ENCODE data around the gene ANO9.

Gene ANO9, protein sequence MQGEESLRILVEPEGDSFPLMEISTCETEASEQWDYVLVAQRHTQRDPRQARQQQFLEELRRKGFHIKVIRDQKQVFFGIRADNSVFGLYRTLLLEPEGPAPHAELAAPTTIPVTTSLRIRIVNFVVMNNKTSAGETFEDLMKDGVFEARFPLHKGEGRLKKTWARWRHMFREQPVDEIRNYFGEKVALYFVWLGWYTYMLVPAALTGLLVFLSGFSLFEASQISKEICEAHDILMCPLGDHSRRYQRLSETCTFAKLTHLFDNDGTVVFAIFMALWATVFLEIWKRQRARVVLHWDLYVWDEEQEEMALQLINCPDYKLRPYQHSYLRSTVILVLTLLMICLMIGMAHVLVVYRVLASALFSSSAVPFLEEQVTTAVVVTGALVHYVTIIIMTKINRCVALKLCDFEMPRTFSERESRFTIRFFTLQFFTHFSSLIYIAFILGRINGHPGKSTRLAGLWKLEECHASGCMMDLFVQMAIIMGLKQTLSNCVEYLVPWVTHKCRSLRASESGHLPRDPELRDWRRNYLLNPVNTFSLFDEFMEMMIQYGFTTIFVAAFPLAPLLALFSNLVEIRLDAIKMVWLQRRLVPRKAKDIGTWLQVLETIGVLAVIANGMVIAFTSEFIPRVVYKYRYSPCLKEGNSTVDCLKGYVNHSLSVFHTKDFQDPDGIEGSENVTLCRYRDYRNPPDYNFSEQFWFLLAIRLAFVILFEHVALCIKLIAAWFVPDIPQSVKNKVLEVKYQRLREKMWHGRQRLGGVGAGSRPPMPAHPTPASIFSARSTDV

DNA sequence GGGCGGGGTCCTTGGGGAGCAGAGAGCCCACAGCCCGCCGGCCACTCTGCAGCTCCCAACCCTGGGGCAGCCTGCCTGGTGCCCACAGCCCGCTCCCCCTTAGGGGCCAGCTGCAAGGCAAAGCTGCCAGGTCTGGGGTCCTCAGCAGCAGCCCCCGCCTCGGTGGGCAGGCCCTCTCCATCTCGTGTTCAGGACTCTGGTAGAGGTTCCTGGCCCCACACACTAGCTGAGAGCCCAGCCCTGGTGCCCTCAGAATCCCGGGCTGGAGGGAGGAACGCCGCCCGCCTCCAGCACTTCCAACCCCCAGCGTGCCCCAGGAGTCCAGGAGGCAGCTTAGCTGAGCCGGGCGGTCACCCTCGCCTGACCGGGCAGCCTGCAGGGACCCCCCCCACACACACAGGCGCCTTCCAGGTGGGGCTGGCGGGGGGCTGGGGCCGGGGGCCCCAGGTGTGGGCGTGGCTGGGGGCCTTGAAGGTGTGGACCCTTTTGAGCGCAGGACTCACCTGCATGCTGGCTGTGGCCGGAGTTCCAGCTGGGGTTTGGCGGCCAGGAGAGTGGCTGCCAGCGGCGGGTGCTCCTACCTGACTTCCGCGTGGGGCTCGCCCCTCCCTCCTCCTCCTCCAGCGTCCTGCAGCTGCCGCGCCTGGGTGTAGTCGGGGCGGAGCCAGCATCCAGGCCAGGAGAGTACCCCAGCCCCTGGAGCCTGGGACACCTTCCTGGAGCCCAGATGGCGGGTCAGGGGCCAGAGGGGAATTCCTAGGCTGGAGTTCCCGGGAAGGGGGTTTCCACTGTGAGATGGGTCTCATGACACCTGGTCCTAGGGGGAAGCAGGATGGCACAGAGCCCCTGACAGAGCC lies at the start of gene ANO9:
Gene ANO9, minus strand, starts transcription at position 594 of the 857 bp plus-strand sequence. Its CDS starts 85 bp downstream, at position 509.
- no peak within 1 kb of the TSS for H3K27ac ChIP-seq (ENCODE audit: low read depth, low read length)
- peaks cover 5% of the 10 kb centered on the region for H3K4me1 ChIP-seq (ENCODE audit: control insufficient read depth, insufficient read depth, low read length, unreplicated experiment)
- H3K36me3 ChIP-seq (ENCODE audit: insufficient read depth, low read length) = no peaks in the 10 kb centered on the region
- H2AFZ ChIP-seq (ENCODE audit: low read length, unreplicated experiment) = no peak within 1 kb of the TSS
- no peaks in the 10 kb centered on the region for H3K79me2 ChIP-seq (ENCODE audit: control insufficient read depth, insufficient read depth, low read length, unreplicated experiment)
- H3K27me3 ChIP-seq (ENCODE audit: insufficient read depth, low read length) = peaks cover 9% of the 10 kb centered on the region; the same call in 1 of the 2 replicates
- H3K4me3 ChIP-seq (ENCODE audit: low read depth, low read length) = no peak within 1 kb of the TSS

GRCh38 chr11:491358-491757 lies 49.5 kb upstream of the ANO9 start:
- H3K4me1 ChIP-seq (ENCODE audit: control insufficient read depth, insufficient read depth, low read length, unreplicated experiment) = no peaks in the 10 kb centered on the region
- no peak overlapping the region for H2AFZ ChIP-seq (ENCODE audit: low read length, unreplicated experiment)
- no peak overlapping the region for H3K4me3 ChIP-seq (ENCODE audit: low read depth, low read length)
- no peaks in the 10 kb centered on the region for H3K27me3 ChIP-seq (ENCODE audit: insufficient read depth, low read length)
- H3K36me3 ChIP-seq (ENCODE audit: insufficient read depth, low read length) = no peaks in the 10 kb centered on the region; the same call in 1 of the 2 replicates
- no peaks in the 10 kb centered on the region for H3K79me2 ChIP-seq (ENCODE audit: control insufficient read depth, insufficient read depth, low read length, unreplicated experiment)
- no peak overlapping the region for H3K27ac ChIP-seq (ENCODE audit: low read depth, low read length)

GRCh38 chr11:490930-491260 lies 49.1 kb upstream of the ANO9 start:
- Histone ChIP-seq H3K4me1 (ENCODE audit: control insufficient read depth, insufficient read depth, low read length, unreplicated experiment) (no peaks in the 10 kb centered on the region), H3K27me3 (ENCODE audit: insufficient read depth, low read length) (no peaks in the 10 kb centered on the region), H3K36me3 (ENCODE audit: insufficient read depth, low read length) (no peaks in the 10 kb centered on the region; the same call in 1 of the 2 replicates), H3K79me2 (ENCODE audit: control insufficient read depth, insufficient read depth, low read length, unreplicated experiment) (no peaks in the 10 kb centered on the region), H2AFZ (ENCODE audit: low read length, unreplicated experiment) (no peak overlapping the region), H3K27ac (ENCODE audit: low read depth, low read length) (no peak overlapping the region), H3K4me3 (ENCODE audit: low read depth, low read length) (no peak overlapping the region)

GRCh38 chr11:490186-490929 lies 48.5 kb upstream of the ANO9 start:
- no peaks in the 10 kb centered on the region for H3K79me2 ChIP-seq (ENCODE audit: control insufficient read depth, insufficient read depth, low read length, unreplicated experiment)
- no peak overlapping the region for H3K27ac ChIP-seq (ENCODE audit: low read depth, low read length)
- no peak overlapping the region for H2AFZ ChIP-seq (ENCODE audit: low read length, unreplicated experiment)
- H3K36me3 ChIP-seq (ENCODE audit: insufficient read depth, low read length) = no peaks in the 10 kb centered on the region; the same call in 1 of the 2 replicates
- no peaks in the 10 kb centered on the region for H3K4me1 ChIP-seq (ENCODE audit: control insufficient read depth, insufficient read depth, low read length, unreplicated experiment)
- H3K27me3 ChIP-seq (ENCODE audit: insufficient read depth, low read length) = no peaks in the 10 kb centered on the region
- no peak overlapping the region for H3K4me3 ChIP-seq (ENCODE audit: low read depth, low read length)

GRCh38 chr11:489610-490185 lies 47.9 kb upstream of the ANO9 start:
- H3K27ac ChIP-seq (ENCODE audit: low read depth, low read length) = no peak overlapping the region
- H3K4me1 ChIP-seq (ENCODE audit: control insufficient read depth, insufficient read depth, low read length, unreplicated experiment) = no peaks in the 10 kb centered on the region
- H3K27me3 ChIP-seq (ENCODE audit: insufficient read depth, low read length) = no peaks in the 10 kb centered on the region
- no peak overlapping the region for H3K4me3 ChIP-seq (ENCODE audit: low read depth, low read length)
- H2AFZ ChIP-seq (ENCODE audit: low read length, unreplicated experiment) = no peak overlapping the region
- no peaks in the 10 kb centered on the region for H3K79me2 ChIP-seq (ENCODE audit: control insufficient read depth, insufficient read depth, low read length, unreplicated experiment)
- no peaks in the 10 kb centered on the region for H3K36me3 ChIP-seq (ENCODE audit: insufficient read depth, low read length)

DNA sequence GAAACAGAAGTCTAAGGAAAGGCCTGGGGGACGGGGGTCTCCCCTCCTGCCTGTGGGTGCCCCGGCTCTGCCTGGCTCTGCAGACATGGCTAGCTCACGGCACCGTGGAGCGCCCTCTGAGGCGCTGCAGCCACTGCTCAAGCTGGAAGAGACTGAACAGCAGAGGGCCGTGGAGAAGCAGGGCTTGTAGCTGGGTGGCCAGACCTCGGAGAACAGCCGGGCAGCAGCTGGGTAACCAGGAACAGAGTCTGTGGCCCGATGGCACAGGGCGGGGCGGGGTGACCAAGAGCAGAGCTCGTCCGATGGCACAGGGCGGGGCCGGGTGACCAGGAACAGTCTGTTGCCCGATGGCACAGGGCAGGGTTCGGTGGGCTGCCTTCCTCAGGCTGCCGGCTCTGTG lies 47.2 kb upstream of the ANO9 start:
- Histone ChIP-seq H3K27ac (ENCODE audit: low read depth, low read length) (no peak overlapping the region), H3K4me1 (ENCODE audit: control insufficient read depth, insufficient read depth, low read length, unreplicated experiment) (no peaks in the 10 kb centered on the region), H3K27me3 (ENCODE audit: insufficient read depth, low read length) (no peaks in the 10 kb centered on the region), H2AFZ (ENCODE audit: low read length, unreplicated experiment) (no peak overlapping the region), H3K79me2 (ENCODE audit: control insufficient read depth, insufficient read depth, low read length, unreplicated experiment) (no peaks in the 10 kb centered on the region), H3K4me3 (ENCODE audit: low read depth, low read length) (no peak overlapping the region), H3K36me3 (ENCODE audit: insufficient read depth, low read length) (no peaks in the 10 kb centered on the region)

DNA sequence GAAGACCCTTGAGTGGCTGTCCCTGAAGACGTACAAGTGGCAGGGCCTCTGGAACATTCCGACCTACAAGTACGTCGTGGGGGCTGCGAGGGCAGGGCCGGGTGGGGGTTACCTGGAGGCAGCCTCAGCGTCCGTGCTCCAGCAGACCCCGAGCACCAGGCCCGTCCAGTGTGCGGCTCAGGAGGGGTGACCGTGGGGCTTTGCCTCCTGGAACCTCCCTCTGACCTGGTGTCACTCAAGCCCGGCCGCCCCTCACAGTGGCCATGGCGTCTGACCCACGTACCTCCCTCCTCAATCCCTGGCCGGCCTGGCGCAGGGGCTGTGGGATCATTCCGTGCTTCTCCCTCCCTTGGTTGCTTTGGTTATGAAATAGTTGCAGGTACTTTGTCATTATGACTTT lies 46.8 kb upstream of the ANO9 start:
- no peaks in the 10 kb centered on the region for H3K79me2 ChIP-seq (ENCODE audit: control insufficient read depth, insufficient read depth, low read length, unreplicated experiment)
- no peaks in the 10 kb centered on the region for H3K27me3 ChIP-seq (ENCODE audit: insufficient read depth, low read length)
- no peak overlapping the region for H2AFZ ChIP-seq (ENCODE audit: low read length, unreplicated experiment)
- no peak overlapping the region for H3K27ac ChIP-seq (ENCODE audit: low read depth, low read length)
- H3K4me3 ChIP-seq (ENCODE audit: low read depth, low read length) = no peak overlapping the region
- no peaks in the 10 kb centered on the region for H3K36me3 ChIP-seq (ENCODE audit: insufficient read depth, low read length)
- no peaks in the 10 kb centered on the region for H3K4me1 ChIP-seq (ENCODE audit: control insufficient read depth, insufficient read depth, low read length, unreplicated experiment)

DNA sequence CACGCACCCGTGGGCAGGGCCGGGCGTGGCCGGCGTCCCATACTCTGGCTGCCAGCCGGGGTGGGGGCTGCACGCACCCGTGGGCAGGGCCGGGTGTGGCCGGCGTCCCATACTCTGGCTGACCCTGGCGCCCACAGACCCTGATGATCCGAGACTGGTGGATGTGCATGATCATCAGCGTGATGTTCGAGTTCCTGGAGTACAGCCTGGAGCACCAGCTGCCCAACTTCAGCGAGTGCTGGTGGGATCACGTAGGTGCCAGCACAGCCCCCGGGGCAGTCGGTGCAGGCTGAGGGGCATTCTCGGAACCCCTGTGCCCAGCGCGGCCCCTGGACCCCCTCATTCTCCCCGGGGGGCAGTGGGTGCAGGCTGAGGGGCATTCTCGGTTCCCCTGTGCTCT lies 46.3 kb upstream of the ANO9 start:
- Histone ChIP-seq H3K27me3 (ENCODE audit: insufficient read depth, low read length) (no peaks in the 10 kb centered on the region), H3K4me3 (ENCODE audit: low read depth, low read length) (no peak overlapping the region), H2AFZ (ENCODE audit: low read length, unreplicated experiment) (no peak overlapping the region), H3K79me2 (ENCODE audit: control insufficient read depth, insufficient read depth, low read length, unreplicated experiment) (no peaks in the 10 kb centered on the region), H3K36me3 (ENCODE audit: insufficient read depth, low read length) (no peaks in the 10 kb centered on the region), H3K4me1 (ENCODE audit: control insufficient read depth, insufficient read depth, low read length, unreplicated experiment) (no peaks in the 10 kb centered on the region), H3K27ac (ENCODE audit: low read depth, low read length) (no peak overlapping the region)

DNA sequence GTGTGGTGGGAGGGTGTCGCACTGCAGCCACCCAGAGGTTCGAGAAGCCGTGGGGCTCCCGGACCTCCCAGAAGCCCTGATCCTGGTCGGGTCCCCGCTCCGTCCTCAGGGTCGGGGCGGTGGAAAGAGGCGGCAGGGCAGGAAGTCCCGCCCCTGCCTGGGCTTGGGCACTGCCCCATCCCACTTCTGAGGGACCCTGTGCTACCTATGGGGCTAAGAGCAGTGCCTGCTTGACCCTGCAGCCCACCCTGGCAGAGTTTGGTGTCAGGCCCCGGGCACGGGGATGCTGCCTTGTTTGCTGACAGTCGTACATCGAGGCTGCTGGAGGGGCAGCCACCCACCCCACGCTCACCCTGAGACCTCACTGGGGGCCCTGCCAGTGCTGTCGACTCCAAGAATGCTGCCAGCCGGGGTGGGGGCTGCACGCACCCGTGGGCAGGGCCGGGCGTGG lies 45.8 kb upstream of the ANO9 start:
- Histone ChIP-seq H3K4me3 (ENCODE audit: low read depth, low read length) (no peak overlapping the region), H2AFZ (ENCODE audit: low read length, unreplicated experiment) (no peak overlapping the region), H3K36me3 (ENCODE audit: insufficient read depth, low read length) (no peaks in the 10 kb centered on the region), H3K27me3 (ENCODE audit: insufficient read depth, low read length) (no peaks in the 10 kb centered on the region), H3K4me1 (ENCODE audit: control insufficient read depth, insufficient read depth, low read length, unreplicated experiment) (no peaks in the 10 kb centered on the region), H3K27ac (ENCODE audit: low read depth, low read length) (no peak overlapping the region), H3K79me2 (ENCODE audit: control insufficient read depth, insufficient read depth, low read length, unreplicated experiment) (no peaks in the 10 kb centered on the region)

All from ACC112 (cell line).